Daoy (cell line): ENCODE data around the gene ENAH. TPM values are rescaled to one million over a fixed set of nuclear protein-coding genes. Genes with fewer than 3 reads are reported as not detected.
"Not testable (repeated sequence)": the region's sequence is repeated elsewhere in the genome, so short reads cannot be mapped to it uniquely, and the experiment has no call there.

Experiments
- DNase-seq: peaks from one replicate; pipeline ENCODE4 v3.0.0-alpha.2; 2015; ENCODE audit warnings: low read depth
- total RNA-seq: library from RNA; depleted of rRNA; stranded (reverse); fragments of >200 nt; shearing (Covaris generic); gene quantifications from 2 replicates; pipeline ENCODE4 v1.2.3, GENCODE V29; 2014

Gene ENAH
- total RNA-seq, 1 experiment from 2014 or later = 149 TPM

GRCh38 chr1:225650179-225650578 lies 2.7 kb downstream of the ENAH start:
- no peak for DNase-seq

- DNase-seq = no peak
Observed at GRCh38 chr1:225645194-225645895, 7.6 kb downstream of the ENAH start.

GRCh38 chr1:225644666-225645065 lies 8.3 kb downstream of the ENAH start:
- no peak for DNase-seq

- no peak for DNase-seq
Observed at GRCh38 chr1:225642177-225642576, 10.7 kb downstream of the ENAH start.

GRCh38 chr1:225638853-225639252 lies 14.1 kb downstream of the ENAH start:
- DNase-seq = no peak

GRCh38 chr1:225637651-225638199 lies 15.2 kb downstream of the ENAH start:
- DNase-seq = no peak

GRCh38 chr1:225636992-225637391 lies 15.9 kb downstream of the ENAH start:
- not testable (repeated sequence) for DNase-seq

GRCh38 chr1:225635649-225636048 lies 17.3 kb downstream of the ENAH start:
- DNase-seq = no peak

GRCh38 chr1:225632836-225633235 lies 20.1 kb downstream of the ENAH start:
- DNase-seq = not testable (repeated sequence)

GRCh38 chr1:225631021-225631663 lies 21.8 kb downstream of the ENAH start:
- DNase-seq = no peak

- DNase-seq = no peak
Observed at GRCh38 chr1:225629483-225629882, 23.4 kb downstream of the ENAH start.

GRCh38 chr1:225628794-225629193 lies 24.1 kb downstream of the ENAH start:
- DNase-seq = not testable (repeated sequence)

- DNase-seq = no peak
Observed at GRCh38 chr1:225627304-225627947, 25.5 kb downstream of the ENAH start.

GRCh38 chr1:225626698-225627097 lies 26.2 kb downstream of the ENAH start:
- no peak for DNase-seq

- no peak for DNase-seq
Observed at GRCh38 chr1:225617956-225618355, 35.0 kb downstream of the ENAH start.

GRCh38 chr1:225617479-225617878 lies 35.4 kb downstream of the ENAH start:
- no peak for DNase-seq

- not testable (repeated sequence) for DNase-seq
Observed at GRCh38 chr1:225615403-225615790, 37.5 kb downstream of the ENAH start.

GRCh38 chr1:225613006-225613405 lies 39.9 kb downstream of the ENAH start:
- DNase-seq = no peak

- DNase-seq = no peak
Observed at GRCh38 chr1:225612287-225612686, 40.6 kb downstream of the ENAH start.

GRCh38 chr1:225611537-225612223 lies 41.2 kb downstream of the ENAH start:
- no peak for DNase-seq

GRCh38 chr1:225610539-225610938 lies 42.4 kb downstream of the ENAH start:
- DNase-seq = no peak
